OCI-LY1 (cell line): ENCODE measurements around the gene ZFP91.

Experiments used
- EZH2 ChIP-seq: fragments of 200-600 bp; sonication (generic), shearing (Covaris generic); IDR thresholded peaks from 2 replicates; pipeline ENCODE4 v1.8.0; 2017; ENCODE audit warnings: borderline replicate concordance, mixed run types, mild to moderate bottlenecking, antibody characterized with exemption, low read length, moderate library complexity, mixed read lengths
- TF ChIP-seq, protein P1 (sequence below): fragments of 200-600 bp; sonication (generic), shearing (Covaris generic); IDR thresholded peaks from 2 replicates; pipeline ENCODE4 v1.5.1; 2017; ENCODE audit warnings: mild to moderate bottlenecking, antibody characterized with exemption, low read length, moderate library complexity, mixed read lengths

DNA sequence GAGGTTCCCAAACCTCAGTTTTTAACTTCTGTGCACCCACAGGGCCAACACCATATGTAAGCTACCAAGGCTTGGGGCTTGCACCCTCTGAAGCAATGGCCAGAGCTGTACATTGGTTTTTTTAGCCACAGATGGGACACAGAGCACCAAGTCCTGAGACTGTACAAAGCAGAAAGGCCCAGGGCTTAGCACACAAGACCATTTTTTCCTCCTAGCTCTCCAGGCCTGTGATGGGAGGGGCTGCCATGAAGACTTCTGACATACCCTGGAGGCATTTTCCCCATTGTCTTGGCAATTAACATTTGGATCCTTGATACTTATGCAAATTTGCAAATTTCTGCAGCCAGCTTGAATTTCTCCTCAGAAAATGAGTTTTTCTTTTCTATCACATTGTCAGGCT, 67.0 kb downstream of the ZFP91 start:
- TF ChIP-seq, protein P1, sequence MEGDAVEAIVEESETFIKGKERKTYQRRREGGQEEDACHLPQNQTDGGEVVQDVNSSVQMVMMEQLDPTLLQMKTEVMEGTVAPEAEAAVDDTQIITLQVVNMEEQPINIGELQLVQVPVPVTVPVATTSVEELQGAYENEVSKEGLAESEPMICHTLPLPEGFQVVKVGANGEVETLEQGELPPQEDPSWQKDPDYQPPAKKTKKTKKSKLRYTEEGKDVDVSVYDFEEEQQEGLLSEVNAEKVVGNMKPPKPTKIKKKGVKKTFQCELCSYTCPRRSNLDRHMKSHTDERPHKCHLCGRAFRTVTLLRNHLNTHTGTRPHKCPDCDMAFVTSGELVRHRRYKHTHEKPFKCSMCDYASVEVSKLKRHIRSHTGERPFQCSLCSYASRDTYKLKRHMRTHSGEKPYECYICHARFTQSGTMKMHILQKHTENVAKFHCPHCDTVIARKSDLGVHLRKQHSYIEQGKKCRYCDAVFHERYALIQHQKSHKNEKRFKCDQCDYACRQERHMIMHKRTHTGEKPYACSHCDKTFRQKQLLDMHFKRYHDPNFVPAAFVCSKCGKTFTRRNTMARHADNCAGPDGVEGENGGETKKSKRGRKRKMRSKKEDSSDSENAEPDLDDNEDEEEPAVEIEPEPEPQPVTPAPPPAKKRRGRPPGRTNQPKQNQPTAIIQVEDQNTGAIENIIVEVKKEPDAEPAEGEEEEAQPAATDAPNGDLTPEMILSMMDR, result no peak
- TF ChIP-seq EZH2, result no peak
